GM19240 (cell line): ENCODE results near the gene COPS3.
A peak's percentile ranks its signal among the peaks of the same experiment; 100 is the strongest.
"Not testable (repeated sequence)": the region's sequence is repeated elsewhere in the genome, so short reads cannot be mapped to it uniquely, and the experiment has no call there.

Experiments
- DNase-seq: peaks from one replicate; pipeline ENCODE4 v3.0.0; 2011; ENCODE audit warnings: low spot score; ENCODE audit not compliant: insufficient read length

The COPS3 gene

DNA sequence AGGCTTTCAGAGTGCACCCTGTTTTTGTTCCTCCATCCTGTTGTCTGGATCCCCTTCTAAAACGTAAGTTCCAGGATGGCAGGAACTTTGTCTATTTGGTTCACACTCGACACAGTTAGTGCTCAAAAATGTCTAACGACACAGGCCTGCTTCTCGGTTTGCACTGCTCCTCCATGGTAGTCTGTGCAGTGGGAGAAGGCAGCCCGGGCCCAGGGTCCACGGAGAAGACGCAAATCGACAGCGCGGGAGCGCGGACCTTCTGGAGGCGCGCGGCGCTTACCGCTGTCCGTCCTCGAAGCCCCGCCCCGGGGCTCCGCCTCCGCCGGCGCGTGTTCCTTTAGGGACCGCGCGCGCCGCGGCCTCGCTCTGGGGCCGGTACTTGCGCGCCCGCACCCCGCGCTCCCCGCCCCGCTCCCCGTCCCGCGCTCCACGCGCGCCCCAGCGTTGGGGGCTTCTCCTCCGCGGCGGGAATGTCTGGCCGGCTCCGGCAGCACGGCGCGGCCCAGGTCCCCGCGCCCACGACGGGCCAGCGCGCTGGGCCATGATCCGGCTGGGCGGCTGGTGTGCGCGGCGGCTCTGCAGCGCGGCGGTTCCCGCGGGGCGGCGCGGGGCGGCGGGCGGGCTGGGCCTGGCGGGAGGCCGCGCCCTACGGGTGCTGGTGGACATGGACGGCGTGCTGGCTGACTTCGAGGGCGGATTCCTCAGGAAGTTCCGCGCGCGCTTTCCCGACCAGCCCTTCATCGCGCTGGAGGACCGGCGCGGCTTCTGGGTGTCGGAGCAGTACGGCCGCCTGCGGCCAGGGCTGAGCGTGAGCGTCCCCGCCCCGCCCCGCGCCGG lies 22.2 kb upstream of the COPS3 start, which contains the start of gene NT5M:
TSS of gene NT5M (plus strand) at position 364 of the 837 bp plus-strand sequence. CDS start at position 542, 178 bp downstream.
- peak; percentile 63 for DNase-seq

DNA sequence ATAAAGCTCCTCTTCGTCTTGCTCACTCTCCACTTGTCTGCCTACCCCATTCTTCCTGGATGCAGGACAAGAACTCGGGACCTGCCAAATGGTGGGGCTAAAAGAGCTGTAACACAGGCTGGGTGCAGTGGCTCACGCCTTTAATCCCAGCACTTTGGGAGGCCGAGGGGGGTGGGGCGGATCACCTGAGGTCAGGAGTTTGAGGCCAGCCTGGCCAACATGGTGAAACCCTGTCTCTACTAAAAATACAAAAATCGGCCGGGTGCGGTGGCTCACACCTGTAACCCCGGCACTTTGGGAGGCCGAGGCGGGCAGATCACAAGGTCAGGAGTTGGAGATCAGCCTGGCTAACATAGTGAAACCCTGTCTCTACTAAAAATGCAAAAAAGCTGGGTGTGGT lies 20.6 kb upstream of the COPS3 start:
- DNase-seq: not testable (repeated sequence)

DNA sequence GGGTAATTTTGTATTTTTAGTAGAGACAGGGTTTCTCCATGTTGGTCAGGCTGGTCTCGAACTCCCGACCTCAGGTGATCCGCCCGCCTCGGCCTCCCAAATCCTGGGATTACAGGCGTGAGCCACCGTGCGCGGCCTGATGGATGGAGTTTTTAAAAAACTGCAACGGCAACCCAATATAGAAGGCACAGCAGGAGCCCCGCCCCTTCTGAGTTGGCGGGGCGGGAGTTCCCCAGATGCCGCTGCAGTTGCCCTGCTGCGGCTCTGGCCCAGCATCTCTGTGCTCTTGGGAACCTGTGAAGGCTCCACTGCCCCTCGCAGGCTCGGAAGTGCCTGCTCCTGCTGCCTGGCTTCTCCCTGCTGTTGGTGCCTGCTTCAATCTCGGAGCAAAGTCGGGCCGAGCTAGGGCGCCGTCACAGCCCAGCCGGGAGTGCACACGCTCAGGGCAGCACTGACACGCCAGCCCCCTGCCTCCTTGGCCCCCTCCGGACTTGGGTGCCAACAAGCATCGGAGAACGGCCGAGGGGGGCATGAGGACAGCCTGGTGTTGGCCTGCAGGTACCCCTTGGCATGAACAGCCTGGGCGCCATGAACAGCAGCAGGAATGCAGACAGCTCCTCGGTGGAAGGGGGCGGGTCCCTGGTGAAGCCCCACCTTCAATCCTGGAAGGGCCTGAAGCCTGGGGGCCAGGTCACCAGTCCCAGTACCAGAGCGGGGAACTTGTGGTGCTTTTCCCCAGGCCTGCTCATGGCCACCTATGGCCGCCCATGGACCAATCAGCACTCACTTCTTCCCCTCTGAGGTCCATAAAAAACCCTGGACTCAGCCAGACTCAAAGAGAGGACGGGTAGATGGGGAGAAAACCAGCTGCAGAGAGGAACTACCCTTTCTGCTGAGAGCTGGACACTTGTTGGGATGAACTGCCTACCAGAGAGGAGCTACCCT lies 19.9 kb upstream of the COPS3 start:
- DNase-seq: no peak

DNA sequence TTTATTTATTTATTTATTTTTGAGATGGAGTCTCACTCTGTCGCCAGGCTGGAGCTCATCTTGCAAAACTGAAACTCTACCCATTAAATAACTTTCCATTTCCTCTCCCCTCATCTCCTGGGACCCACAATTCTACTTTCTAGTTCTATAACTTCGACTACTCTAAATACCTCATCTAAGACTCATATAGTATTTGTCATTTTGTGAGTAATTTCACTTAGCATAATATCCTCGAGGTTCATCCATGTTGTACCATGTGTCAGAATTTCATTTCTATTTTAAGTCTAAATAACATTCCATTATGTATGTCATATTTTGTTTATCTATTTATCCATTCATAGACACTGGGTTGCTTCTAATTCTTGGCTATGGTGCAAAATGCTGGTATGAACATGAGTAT lies 17.1 kb upstream of the COPS3 start:
- DNase-seq: no peak

DNA sequence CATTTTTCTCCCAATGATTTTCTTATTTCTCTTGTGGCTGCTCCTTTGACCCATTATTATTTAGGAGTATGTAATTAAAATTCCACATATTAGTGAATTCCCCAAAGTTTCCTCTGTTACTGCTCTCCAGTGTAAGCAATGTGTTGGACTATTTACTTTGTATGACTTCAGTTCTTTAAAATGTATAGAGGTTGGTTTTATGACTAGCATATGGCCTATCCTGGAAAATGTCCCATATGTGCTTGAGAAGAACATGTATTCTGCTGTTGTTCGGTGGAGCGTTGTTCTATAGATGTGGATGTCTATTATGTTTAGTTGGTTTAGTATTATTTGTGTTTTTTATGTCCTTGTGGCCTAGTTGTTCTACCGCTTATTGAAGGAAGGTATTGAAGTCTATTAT lies 16.2 kb upstream of the COPS3 start:
- DNase-seq: no peak

DNA sequence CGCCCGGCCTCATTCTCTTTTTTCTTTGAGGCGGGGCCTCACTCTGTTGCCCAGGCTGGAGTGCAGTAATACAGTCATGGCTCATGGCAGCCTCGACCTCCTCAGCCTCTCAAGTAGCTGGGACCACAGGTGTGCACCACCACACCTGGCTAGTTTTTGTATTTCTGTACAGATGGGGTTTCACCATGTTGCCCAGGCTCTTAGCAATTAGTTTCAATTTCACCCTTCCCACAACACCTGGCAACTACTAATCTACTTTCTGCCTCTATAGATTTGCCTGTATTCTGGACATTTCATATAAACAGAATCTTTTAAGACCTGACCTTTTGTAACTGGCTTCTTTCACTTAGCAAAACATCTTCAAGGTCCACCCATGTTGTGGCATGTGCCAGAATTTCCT lies 14.1 kb upstream of the COPS3 start:
- no peak for DNase-seq

DNA sequence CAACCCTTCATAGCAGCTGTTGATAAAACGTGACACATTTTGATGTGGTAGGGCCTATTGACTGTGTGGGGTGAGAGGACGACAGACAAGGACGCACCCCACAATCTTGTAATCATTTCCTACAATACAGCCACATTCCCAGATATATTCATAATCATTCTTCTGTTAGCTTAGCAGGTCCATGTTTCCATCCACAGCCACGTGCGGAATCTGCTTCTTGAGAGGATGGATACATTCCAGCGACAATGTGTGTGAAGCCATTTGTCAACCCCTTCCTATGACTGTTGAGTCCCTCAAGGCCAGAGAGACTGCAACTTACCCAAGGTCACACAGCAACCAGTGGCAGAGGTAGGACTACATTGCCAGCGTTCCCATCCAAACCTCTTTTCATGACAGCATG lies 8.7 kb upstream of the COPS3 start:
- DNase-seq: no peak

DNA sequence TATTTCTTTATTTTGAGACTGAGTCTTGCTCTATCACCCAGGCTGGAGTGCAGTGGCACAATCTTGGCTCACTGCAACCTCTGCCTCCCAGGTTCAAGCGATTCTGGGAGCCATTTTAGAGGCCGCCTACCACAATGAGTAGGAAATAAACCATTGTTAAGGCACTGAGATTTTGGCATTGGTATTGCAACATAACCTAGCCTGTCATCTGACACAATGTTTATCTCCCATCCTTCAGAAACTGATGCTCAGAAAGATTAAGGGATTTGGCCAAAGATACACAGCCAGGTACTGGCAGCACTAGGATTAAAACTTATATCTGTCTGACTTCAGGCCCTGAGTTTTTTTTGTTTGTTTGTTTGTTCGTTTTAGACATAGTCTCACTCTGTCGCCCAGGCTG lies 8.0 kb upstream of the COPS3 start:
- DNase-seq: no peak

DNA sequence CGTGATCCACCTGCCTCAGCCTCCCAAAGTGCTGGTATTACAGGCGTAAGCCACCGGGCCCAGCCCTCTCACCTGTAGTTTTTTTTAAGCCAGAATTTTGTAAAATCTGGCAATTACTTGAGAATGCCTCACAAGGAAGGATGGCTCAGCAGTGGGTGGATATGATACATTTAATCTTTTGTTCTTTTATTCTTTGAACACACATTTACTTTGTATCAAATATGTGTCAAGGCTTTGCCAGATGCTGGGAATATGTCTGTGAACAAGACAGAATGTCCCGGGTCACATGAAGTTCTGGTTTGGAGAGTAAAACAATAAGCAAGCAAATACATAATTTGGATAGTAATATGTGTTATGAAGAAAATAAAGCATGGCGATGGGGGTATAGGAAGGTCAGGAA lies 4.9 kb upstream of the COPS3 start:
- DNase-seq: no peak

DNA sequence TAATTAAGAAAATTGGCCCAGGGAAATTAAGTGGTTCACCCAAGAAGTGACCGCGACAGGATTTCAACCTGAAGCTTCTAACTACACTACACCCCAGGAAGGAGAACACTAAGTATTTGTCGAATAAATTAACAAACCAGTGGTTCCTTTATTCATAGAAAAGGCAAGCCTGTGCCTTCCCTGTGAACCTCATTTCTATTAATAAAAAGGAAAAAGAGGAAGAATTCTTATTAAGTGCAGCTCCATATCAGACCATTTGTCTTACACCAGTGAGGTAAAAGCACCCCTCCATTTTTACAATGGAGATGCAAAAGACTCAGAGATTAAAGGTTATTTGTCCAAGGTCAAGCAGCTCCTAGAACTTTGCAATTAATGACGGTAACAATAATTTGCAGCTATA lies 1.7 kb downstream of the COPS3 start:
- no peak for DNase-seq

DNA sequence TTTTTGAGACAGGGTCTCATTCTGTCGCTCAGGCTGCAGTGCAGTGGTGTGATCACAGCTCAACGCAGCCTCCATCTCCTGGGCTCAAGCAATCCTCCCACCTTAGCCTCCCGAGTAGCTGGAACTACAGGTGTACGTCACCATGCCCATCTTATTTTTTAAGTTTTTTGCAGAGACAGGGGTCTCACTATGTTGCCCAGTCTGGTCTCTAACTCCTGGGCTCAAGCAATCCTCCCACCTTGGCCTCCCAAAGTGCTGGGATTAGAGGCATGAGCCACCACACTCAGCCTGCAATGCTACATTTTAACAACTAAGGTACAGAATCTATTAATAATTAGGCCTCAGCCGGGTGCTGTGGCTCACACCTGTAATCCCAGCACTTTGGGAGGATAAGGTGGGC lies 3.6 kb downstream of the COPS3 start:
- not testable (repeated sequence) for DNase-seq

DNA sequence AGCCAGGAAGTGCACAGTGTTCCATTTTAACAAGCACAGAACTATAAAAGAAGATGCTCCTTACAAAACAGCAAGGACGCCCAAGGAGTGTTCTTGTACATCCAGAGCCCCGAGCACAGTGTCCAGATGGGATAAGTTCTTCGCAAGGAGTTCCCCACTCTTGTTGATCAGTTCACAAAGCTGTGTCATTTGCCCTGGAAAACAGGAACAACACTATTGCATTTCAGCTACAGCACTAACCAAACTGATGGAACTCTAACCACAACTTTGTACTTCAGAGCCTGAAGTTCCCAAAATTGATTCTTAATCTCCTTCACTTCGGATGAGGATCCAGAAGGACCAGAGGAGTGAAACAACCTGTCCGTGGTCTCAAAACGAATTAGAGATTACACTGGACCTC lies 5.1 kb downstream of the COPS3 start:
- no peak for DNase-seq

DNA sequence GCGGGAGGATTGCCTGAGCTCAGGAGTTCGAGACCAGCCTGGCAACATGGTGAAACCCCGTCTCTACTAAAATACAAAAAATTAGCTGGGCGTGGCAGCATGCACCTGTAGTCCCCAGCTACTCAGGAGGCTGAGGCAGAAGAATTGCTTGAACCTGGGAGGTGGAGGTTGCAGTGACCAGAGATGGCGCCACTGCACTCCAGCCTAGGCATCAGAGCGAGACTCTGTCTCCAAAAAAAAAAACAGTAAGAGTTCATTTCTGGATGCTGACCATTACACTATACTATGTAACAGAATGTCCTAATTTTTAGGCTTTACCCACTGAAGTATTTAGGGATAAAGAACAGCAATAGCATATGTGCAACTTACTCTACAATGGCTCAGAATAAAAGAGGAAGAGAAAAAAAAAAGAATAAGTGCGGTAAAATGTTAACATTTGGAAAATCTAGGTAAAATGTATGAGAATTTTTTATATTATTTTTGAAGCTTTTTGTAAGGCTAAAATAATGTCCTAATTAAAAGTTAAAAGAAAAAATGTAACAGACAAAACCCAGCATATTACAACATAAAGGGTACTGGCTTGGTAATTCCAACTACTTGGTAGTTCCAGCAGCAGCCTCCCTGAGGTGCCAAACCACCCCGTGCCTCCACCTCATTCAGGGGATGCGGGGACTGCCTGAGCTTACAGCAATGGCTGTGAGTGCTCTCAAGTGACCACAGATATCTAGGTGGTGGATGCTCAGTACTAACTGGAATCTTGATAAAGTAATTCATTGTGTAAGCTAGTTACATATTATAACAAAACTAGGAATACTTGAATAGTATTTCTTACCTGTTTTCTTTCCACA lies 10.9 kb downstream of the COPS3 start:
- DNase-seq: no peak

DNA sequence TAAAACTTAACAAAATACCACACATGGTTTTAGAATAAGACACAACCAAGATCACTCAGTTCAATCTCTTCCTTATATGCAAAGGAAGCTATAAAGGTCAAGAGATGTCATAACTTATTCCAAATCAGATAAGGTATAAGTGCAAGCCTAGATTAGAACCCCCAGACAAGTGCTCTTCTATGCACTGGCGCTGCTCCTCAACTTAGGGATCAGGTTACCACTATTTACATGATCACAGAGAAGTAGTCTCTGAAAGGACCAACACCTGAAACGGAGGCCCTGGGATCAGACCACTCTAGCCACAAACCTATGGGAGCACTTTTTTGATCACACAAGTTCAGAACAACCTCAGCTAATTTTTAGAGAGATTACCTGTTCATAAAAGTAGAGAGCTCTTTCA lies 16.6 kb downstream of the COPS3 start:
- no peak for DNase-seq

DNA sequence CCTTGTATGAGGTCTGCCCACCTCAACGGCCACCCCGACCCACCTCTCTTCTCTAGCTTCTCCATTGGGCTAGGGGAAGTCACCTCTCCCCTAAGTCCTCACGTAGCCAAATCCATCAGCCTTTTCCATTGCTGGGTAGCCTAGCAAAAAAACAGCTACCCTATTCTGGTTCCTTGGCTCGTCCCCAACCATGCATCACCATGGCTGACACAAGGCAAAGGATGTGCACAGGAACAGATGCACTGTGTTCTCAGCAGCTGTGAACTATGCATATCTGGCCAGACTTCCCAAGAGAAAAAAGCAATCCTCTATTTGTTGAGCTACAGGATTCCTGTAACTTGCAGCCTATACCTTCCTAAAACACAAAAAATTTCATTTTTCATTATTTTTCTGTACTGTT lies 22.0 kb downstream of the COPS3 start:
- no peak for DNase-seq

DNA sequence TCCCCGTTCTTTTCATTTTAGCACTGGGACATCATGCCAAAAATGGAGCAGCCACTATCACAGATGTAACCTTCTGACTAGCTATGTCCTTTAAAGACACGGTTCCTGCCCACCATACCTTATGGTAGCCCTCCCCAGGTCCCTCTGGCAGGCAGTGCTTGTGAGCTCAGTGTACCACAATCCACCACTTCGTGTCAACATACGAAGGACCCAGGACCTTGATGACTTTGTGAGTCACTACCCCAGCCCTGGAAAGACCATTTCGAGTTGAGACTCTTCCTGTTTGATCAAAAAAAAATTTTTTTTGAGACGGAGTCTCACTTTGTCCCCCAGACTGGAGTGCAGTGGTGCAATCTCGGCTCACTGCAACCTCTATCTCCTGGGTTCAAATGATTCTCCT lies 23.0 kb downstream of the COPS3 start:
- DNase-seq: no peak

DNA sequence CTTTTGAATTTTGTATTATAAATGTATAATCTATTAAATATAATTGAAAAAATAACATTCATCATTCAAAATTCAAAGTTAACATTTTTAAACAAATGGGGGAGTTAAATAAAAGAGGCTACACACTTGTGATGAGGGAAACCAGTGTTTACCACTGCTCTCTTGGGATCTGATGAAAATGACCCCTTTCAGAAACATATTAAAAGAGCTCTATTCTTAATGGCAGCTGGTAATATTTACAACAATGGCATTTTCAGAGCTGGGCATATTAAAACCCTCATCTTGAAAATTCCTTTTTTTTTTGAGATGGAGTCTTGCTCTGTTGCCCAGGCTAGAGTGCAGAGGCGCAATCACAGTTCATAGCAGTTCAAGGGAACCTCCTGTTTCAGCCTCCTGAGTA lies 24.7 kb downstream of the COPS3 start:
- no peak for DNase-seq

DNA sequence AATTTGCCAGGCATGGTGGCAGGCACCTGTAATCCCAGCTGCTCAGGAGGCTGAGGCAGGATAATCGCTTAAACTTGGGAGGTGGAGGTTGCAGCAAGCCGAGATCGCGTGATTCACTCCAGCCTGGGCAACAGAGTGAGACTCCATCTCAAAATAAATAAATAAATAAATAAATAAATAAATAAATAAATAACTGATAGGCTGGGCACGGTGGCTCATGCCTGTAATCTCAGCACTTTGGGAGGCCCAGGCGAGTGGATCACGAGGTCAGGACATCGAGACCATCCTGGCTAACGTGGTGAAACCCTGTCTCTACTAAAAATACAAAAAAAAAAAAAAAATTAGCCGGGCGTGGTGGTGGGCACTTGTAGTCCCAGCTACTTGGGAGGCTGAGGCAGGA lies 25.4 kb downstream of the COPS3 start:
- not testable (repeated sequence) for DNase-seq

DNA sequence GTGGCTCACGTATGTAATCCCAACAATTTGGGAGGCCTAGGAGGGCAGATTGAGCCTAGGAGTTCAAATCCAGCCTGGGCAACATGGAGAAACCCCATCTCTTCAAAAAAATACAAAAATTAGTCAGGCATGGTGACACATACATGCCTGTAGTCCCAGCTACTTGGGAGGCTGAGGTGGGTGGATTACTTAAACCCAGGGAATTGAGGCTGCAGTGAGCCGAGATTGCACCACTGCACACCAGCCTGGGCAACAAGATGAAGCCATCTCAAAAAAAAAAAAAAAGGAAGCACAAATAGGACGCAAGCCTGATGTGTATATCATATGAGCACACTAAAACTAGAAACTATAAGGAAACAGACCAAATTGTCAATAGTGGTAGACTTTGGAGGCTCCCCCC lies 27.0 kb downstream of the COPS3 start:
- no peak for DNase-seq

DNA sequence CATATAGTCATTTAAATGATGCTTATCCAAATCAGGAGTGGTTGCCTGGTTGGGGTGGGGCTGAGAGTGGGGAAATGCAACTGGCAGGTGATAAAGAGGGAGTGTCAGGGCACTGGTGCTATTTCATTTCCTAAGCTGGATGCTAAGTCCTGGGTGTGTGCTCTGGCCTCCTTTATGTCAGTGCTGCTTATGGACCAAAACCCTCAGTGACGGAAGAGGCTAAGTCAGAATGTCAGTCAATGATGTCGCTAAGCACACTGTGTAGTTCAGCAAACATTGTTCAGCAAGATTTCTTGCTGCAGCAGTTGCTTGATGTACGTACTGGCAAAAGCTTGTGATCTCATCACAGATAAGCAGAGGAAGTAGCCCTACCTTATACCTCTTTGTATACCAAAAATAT lies 27.6 kb downstream of the COPS3 start:
- DNase-seq: no peak

DNA sequence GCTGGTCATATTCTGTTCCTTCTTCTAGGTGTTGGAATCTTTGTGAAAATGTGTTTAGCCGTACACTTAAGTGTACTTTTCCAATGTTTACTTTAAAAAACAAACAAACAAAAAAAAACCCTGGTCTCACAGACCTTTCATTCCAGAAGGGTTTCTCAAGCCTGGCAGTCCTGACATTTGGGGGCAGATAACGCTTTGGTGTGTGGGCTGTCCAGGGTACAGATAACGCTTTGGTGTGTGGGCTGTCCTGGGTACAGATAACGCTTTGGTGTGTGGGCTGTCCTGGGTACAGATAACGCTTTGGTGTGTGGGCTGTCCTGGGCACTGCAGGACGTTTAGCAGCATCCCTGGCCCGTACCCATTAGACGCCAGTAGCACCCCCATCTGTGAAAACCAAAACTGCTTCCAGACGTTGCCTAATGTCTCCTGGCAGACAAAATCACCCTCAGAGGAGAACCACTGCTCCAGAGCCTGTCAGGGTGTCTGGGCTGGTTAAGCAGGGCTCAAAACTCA lies 28.8 kb downstream of the COPS3 start:
- no peak for DNase-seq
